Neural progenitor cell (in vitro differentiated cells): ENCODE data around the gene KLF6. TPM values are rescaled to one million over a fixed set of nuclear protein-coding genes. Genes with fewer than 3 reads are reported as not detected.

ENCODE experiments used
- DNase-seq: peaks from one replicate; pipeline ENCODE4 v3.0.0-alpha.2; 2016; ENCODE audit warnings: low spot score
- H2AFZ ChIP-seq: fragments of 200-600 bp; sonication (generic); replicated peaks from 2 replicates; pipeline ENCODE4 v1.6.1; 2016; ENCODE audit warnings: antibody characterized with exemption
- H3F3A ChIP-seq: fragments of 200-600 bp; sonication (generic); 2 replicates; pipeline ENCODE4 v1.6.1; 2016; ENCODE audit warnings: antibody characterized with exemption, low read depth
- H3K27ac ChIP-seq: fragments of 200-600 bp; sonication (generic); 2 replicates; pipeline ENCODE4 v1.5.1; 2016; ENCODE audit warnings: mild to moderate bottlenecking
- H3K27me3 ChIP-seq: fragments of 200-600 bp; sonication (generic); 2 replicates; pipeline ENCODE4 v1.6.1; 2016; ENCODE audit warnings: mild to moderate bottlenecking, moderate library complexity
- H3K36me3 ChIP-seq: fragments of 200-600 bp; sonication (generic); 2 replicates; pipeline ENCODE4 v1.5.1; 2016
- H3K4me1 ChIP-seq: fragments of 200-600 bp; sonication (generic); 2 replicates; pipeline ENCODE4 v1.6.1; 2016; ENCODE audit warnings: mixed run types
- H3K4me2 ChIP-seq: fragments of 200-600 bp; sonication (generic); 2 replicates; pipeline ENCODE4 v1.6.1; 2016
- H3K4me3 ChIP-seq: fragments of 200-600 bp; sonication (generic); 2 replicates; pipeline ENCODE4 v1.5.1; 2016
- H3K79me2 ChIP-seq: fragments of 200-600 bp; sonication (generic); 2 replicates; pipeline ENCODE4 v1.6.1; 2016; ENCODE audit warnings: low read depth
- H3K9ac ChIP-seq: fragments of 200-600 bp; sonication (generic); 2 replicates; pipeline ENCODE4 v1.6.1; 2016
- H3K9me3 ChIP-seq: fragments of 200-600 bp; sonication (generic); 2 replicates; pipeline ENCODE4 v1.5.1; 2016; ENCODE audit warnings: low read depth
- H4K20me1 ChIP-seq: fragments of 200-600 bp; sonication (generic); 2 replicates; pipeline ENCODE4 v1.6.1; 2016; ENCODE audit warnings: low read depth
- H3K27ac Mint-ChIP-seq: 3 replicates; pipeline ENCODE4 v1.8.0; 2021; ENCODE audit warnings: mixed read lengths
- H3K27me3 Mint-ChIP-seq: 2 replicates; pipeline ENCODE4 v1.8.0; 2022; ENCODE audit warnings: low read depth, mild to moderate bottlenecking, inconsistent platforms, moderate library complexity, mixed read lengths; ENCODE audit not compliant: insufficient read depth
- H3K36me3 Mint-ChIP-seq: 3 replicates; pipeline ENCODE4 v1.8.0; 2021; ENCODE audit warnings: mixed read lengths
- H3K4me1 Mint-ChIP-seq: 3 replicates; pipeline ENCODE4 v1.8.0; 2021; ENCODE audit warnings: mixed read lengths
- H3K4me3 Mint-ChIP-seq: 3 replicates; pipeline ENCODE4 v1.8.0; 2021; ENCODE audit warnings: mild to moderate bottlenecking, moderate library complexity, mixed read lengths
- H3K9me3 Mint-ChIP-seq: 3 replicates; pipeline ENCODE4 v1.8.0; 2020; ENCODE audit warnings: mixed read lengths
- CTCF ChIP-seq: fragments of 200-600 bp; sonication (generic); IDR thresholded peaks from 2 replicates; pipeline ENCODE4 v1.5.1; 2017; ENCODE audit warnings: antibody characterized with exemption, mild to moderate bottlenecking
- EZH2 ChIP-seq: fragments of 200-600 bp; sonication (generic); IDR thresholded peaks from 2 replicates; pipeline ENCODE4 v1.6.1; 2017; ENCODE audit warnings: antibody characterized with exemption, mild to moderate bottlenecking, moderate library complexity
- EZH2phosphoT487 ChIP-seq: fragments of 200-600 bp; sonication (generic); IDR thresholded peaks from 2 replicates; pipeline ENCODE4 v1.6.1; 2017; ENCODE audit warnings: antibody characterized with exemption
- total RNA-seq: library from RNA; depleted of rRNA; stranded (reverse); fragments of >200 nt; gene quantifications from 2 replicates; pipeline ENCODE4 v1.2.3, GENCODE V29; 2015; ENCODE audit warnings: low replicate concordance

The KLF6 gene
- total RNA-seq, 1 donor from 2014 or later = 11.9 TPM

DNA sequence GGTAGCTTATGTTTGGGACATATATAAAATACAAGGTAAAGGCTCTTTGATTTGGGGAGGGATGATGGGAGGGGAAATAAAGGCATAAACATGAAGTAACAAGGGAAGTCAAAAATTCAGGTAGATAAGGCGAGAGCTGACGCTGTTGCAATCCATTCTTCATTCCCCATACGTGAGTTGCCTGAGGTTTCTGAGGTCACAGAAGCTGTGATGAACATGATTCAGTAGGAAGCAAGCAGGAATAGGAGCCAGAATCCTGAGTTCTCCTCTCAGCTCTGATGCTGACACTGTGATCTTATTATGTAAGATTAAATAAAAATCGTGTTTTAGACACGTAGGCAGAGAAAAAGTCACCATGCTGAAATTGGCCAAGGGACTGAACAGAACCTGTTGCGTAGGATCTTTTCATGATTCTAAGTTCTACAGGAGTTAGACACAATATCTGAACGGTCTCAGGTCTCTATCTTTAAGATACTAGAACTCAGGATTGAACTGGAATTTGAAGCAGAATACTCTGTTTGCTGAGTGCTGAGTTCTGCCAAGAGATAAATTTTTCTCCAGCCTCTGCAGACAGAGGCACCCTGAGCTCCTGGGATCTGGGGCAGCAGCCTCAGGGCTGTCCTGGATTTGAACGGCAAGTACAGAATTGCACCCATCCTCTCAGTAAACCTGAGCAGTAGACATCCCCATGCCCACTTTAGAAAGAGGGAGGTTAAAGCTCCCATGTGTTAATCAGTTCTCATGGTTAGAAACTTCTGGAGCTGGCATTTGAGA is 21.0 kb downstream of the KLF6 start:
- Histone ChIP-seq H3K27ac (no peak overlapping the region), H3K9ac (no peak overlapping the region), H3K9me3 (no peaks in the 10 kb centered on the region), H3K4me2 (no peak overlapping the region), H3K27me3 (peaks cover 57% of the 10 kb centered on the region), H2AFZ (no peak overlapping the region), H3K36me3 (no peaks in the 10 kb centered on the region), H3K79me2 (no peaks in the 10 kb centered on the region), H3K4me1 (peaks cover 10% of the 10 kb centered on the region), H3F3A (peaks cover 11% of the 10 kb centered on the region), H3K4me3 (no peak overlapping the region), H4K20me1 (no peaks in the 10 kb centered on the region)
- Mint-ChIP-seq H3K9me3 (no peaks in the 10 kb centered on the region), H3K36me3 (no peaks in the 10 kb centered on the region), H3K27me3 (peaks cover 6% of the 10 kb centered on the region), H3K4me1 (peaks cover 12% of the 10 kb centered on the region), H3K4me3 (no peak overlapping the region), H3K27ac (no peak overlapping the region)
- DNase-seq = no peak
- TF ChIP-seq EZH2phosphoT487 (no peak), EZH2 (no peak)

DNA sequence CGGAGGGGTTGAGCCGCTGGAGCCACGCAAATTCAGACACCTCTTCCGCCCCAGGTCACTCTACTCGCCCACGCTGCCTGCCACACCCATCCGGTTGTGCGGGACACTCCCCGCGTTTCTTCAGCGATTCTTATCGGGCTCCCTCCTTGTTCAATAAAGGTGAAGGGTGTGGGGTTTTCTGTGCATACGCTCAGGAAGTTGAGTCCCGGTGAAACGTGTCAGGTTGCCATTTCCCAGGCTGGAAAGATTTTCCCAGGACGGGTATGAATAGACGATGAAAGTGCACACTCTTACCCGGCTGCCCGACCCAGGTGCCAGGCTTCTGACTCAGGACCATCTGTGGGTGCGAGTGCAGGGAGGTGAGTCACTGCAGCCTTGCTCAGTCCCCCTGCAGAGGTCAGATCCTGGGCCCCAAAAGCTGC is 22.0 kb downstream of the KLF6 start:
- Histone ChIP-seq H3K4me3 (no peak overlapping the region), H3K9me3 (no peaks in the 10 kb centered on the region), H3K27ac (no peak overlapping the region), H3K9ac (no peak overlapping the region), H4K20me1 (no peaks in the 10 kb centered on the region), H3K4me2 (no peak overlapping the region), H3F3A (peaks cover 11% of the 10 kb centered on the region), H3K36me3 (no peaks in the 10 kb centered on the region), H2AFZ (no peak overlapping the region), H3K27me3 (peaks cover 59% of the 10 kb centered on the region), H3K4me1 (peaks cover 10% of the 10 kb centered on the region), H3K79me2 (no peaks in the 10 kb centered on the region)
- Mint-ChIP-seq H3K9me3 (no peaks in the 10 kb centered on the region), H3K4me1 (peaks cover 15% of the 10 kb centered on the region), H3K4me3 (no peak overlapping the region), H3K27ac (no peak overlapping the region), H3K27me3 (peaks cover 2% of the 10 kb centered on the region), H3K36me3 (no peaks in the 10 kb centered on the region)
- DNase-seq = no peak
- TF ChIP-seq EZH2 = no peak
- no peak for TF ChIP-seq CTCF
- TF ChIP-seq EZH2phosphoT487 = no peak

DNA sequence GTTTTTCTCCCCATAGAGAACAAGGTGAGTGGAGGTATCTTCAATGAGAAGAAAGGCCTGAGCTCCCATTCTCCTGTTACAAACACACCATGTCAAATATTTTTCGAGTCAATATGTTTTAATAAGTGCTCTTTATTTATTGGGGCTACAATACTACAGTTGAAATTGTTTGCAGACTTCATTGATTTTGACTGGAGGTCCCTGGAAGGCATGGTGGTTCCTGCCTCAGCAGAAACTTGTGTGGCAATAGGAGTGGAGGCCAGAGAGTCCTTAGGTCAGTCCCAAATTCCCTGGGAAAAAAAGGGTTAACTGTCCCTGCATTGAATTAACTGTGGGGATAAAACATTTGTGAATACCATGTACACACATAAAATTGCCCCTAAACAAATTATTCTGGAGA is 22.7 kb downstream of the KLF6 start:
- Histone ChIP-seq H3K4me1 (peaks cover 10% of the 10 kb centered on the region), H3K9me3 (no peaks in the 10 kb centered on the region), H3K79me2 (no peaks in the 10 kb centered on the region), H3K27me3 (peaks cover 59% of the 10 kb centered on the region), H3F3A (peaks cover 11% of the 10 kb centered on the region), H3K9ac (no peak overlapping the region), H3K36me3 (no peaks in the 10 kb centered on the region), H4K20me1 (no peaks in the 10 kb centered on the region), H3K27ac (no peak overlapping the region), H3K4me2 (no peak overlapping the region), H2AFZ (no peak overlapping the region), H3K4me3 (no peak overlapping the region)
- Mint-ChIP-seq H3K9me3 (no peaks in the 10 kb centered on the region), H3K36me3 (no peaks in the 10 kb centered on the region), H3K4me3 (no peak overlapping the region), H3K27me3 (peaks cover 2% of the 10 kb centered on the region), H3K4me1 (peaks cover 15% of the 10 kb centered on the region), H3K27ac (no peak overlapping the region)
- no peak for DNase-seq
- no peak for TF ChIP-seq EZH2phosphoT487
- no peak for TF ChIP-seq CTCF
- TF ChIP-seq EZH2 = no peak

DNA sequence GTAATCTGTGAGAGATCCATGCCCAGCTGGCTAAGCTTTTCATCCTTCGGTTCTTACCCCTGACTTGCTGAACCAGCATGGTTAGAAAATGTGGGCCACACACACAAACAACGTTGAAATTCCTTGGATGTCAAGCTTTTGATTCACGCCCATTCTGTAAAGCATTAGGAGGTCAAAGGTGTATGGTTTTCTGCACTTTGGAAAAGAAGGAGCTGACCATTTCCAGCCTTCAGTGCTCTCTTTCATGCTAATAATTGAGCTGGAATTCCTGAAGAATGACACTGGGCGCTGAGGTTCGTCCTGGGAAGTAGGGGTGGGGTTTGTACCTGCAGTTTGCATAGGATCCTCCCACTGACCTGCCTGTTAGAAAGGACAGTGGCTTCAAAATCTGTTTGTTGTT is 23.1 kb downstream of the KLF6 start:
- H3K9me3 Mint-ChIP-seq = no peaks in the 10 kb centered on the region

More for the DNA sequence above, 23.1 kb downstream of the KLF6 start:
- Mint-ChIP-seq H3K4me3 (no peak overlapping the region), H3K27ac (no peak overlapping the region), H3K27me3 (peaks cover 2% of the 10 kb centered on the region), H3K4me1 (peaks cover 15% of the 10 kb centered on the region), H3K36me3 (no peaks in the 10 kb centered on the region)
- H3K4me1 ChIP-seq = peaks cover 10% of the 10 kb centered on the region
- H3K36me3 ChIP-seq = no peaks in the 10 kb centered on the region
- no peak overlapping the region for H3K9ac ChIP-seq
- no peak for TF ChIP-seq CTCF
- no peak for TF ChIP-seq EZH2
- peak; percentile 89 for TF ChIP-seq EZH2phosphoT487
- H3K27ac ChIP-seq = no peak overlapping the region
- no peak overlapping the region for H3K4me3 ChIP-seq
- H3K79me2 ChIP-seq = no peaks in the 10 kb centered on the region
- H3K4me2 ChIP-seq = peak overlapping the region; percentile 16
- no peaks in the 10 kb centered on the region for H4K20me1 ChIP-seq
- H3F3A ChIP-seq = peaks cover 11% of the 10 kb centered on the region
- no peaks in the 10 kb centered on the region for H3K9me3 ChIP-seq
- no peak overlapping the region for H2AFZ ChIP-seq
- DNase-seq = peak; percentile 84
- H3K27me3 ChIP-seq = peaks cover 59% of the 10 kb centered on the region
